Measurements from ENCODE around the gene SPOCK1.
"Not testable (repeated sequence)": the region's sequence is repeated elsewhere in the genome, so short reads cannot be mapped to it uniquely, and the experiment has no call there.

Gene SPOCK1

DNA sequence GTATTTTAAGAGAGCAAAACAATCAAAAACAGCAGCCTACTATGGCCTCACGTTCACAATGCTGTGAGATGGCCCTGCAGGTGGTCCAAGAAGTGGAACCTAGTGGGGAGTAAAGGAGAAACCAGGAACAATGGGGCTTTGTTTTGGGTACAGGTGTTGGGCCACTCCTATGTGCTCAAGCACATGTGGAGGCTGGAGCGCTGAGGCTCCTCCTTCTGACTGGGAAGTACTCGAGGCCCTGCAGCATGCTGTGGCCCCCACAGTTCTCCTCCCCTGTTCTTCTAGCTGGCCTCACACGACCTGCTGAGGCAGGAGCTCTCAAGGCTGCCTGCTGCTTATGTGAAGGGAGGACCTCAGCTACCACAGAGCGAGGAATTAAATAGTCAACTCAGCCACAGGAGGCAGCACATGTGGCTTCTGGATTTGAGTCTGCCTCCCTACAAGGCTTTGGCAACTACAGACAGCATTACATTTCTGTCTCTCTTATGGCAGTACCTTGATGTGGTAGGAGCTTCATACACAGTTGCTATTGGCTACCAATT is 482.3 kb downstream of the SPOCK1 start:
- DNase-seq: no peak

GRCh38 chr5:137015540-137016116 is 483.5 kb downstream of the SPOCK1 start:
- DNase-seq: no peak

GRCh38 chr5:137014731-137015130 is 484.4 kb downstream of the SPOCK1 start:
- no peak for DNase-seq

DNA sequence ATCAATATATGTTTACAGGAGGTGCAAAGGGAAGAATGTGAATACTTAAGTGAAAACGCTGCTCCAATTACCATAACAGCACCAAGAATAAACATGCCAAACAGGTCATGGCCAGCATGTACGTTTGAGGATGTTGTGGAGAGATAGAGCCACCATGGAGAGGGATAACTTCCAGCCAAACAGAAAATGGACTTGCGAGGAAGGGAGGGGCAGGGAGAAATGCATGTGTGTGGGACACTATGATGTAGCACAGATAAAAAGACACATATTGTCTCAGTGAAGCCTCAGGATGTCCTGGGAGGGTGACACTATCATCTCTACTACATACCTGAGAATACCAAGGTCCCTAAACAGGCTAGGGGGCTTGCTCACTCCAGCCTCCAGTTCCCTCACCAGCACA is 488.9 kb downstream of the SPOCK1 start:
- DNase-seq: no peak

- DNase-seq: no peak
Observed at GRCh38 chr5:137004279-137004678, 494.8 kb downstream of the SPOCK1 start.

GRCh38 chr5:137001026-137001569 is 498.0 kb downstream of the SPOCK1 start:
- no peak for DNase-seq

DNA sequence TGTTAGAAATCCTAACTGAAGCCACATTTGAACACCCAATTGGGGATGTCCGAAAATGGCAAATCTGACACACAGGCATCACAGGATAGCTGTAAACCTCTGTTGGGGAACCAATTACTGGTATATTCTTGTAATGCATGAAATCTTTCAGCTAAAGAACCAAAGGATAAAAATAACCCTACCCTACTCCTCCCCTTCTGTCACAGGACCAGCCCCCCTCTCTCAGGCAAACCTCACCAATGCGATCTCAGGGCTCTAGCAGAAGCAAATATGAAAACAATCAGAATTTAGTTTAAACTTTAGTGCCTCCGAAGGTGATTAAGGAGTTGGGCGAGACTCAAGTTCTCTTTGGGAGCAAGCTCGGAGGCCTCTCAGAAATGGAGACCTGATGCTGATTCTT is 499.3 kb downstream of the SPOCK1 start:
- no peak for DNase-seq

GRCh38 chr5:136998854-136999357 is 500.2 kb downstream of the SPOCK1 start:
- no peak for DNase-seq

GRCh38 chr5:136994154-136994553 is 505.0 kb downstream of the SPOCK1 start:
- DNase-seq: no peak

DNA sequence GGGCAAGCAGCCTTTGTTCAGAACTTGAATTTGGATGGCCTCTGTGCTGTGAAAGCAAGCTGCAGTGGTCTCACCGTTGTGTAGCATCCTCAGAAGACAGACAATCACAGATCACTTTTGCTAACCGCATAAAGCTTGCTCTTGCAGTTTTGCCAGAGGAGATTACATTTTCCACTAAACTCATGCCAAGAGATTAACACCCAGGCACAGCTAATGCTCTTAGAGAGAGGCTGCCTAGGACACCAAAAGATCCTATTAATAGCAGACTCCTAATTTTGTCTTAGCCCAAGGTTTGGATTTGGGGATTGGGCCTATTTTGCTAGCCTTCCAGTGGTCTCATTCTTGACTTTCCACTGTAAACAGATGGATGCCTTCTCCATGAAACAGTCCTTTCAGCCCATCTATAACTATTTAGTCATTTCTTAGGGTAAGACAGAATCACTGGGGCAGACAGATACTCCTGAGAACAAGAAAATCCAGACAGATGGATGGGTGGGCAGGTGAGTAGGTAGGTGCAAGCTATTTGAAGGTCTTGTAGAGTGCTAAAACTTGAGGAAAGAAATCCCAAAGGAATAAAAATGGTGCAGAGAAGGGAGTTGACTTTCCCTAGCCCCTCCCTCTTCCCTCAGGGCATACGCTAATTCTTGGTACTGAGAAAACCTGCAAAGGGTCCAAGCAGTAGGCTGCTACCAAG is 506.2 kb downstream of the SPOCK1 start:
- DNase-seq: no peak

DNA sequence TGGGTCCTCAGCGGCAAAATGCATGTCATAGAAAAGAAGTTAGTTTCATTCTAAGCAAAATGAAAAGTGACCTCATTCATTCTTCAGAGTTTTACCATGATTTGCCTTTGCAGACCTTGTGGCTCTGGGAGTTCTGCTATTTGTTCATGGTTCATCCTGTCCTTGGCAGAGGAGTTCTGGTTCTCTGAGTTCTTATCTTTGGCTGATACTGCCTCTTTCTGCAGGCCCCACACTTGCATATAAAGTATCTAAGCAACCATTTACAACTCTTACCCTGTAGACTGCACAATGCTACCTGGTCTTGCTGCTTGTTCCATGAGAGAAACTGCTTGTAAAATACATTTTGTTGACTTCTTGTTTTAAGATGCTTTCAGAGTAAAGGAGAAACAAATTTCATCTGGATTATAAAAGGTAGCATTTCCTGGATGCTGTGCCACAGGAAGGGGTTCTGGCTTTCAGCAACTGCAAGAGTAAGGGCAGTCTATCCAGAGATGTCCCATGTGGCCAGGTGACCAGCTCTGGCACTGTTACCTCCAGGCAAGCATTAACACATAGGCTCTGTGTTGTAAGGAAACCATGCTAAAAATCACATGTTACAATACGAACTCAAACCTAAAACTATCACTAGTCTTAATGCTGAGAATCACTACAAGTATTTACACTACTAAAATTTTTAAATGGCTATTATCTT is 513.2 kb downstream of the SPOCK1 start:
- DNase-seq: no peak

DNA sequence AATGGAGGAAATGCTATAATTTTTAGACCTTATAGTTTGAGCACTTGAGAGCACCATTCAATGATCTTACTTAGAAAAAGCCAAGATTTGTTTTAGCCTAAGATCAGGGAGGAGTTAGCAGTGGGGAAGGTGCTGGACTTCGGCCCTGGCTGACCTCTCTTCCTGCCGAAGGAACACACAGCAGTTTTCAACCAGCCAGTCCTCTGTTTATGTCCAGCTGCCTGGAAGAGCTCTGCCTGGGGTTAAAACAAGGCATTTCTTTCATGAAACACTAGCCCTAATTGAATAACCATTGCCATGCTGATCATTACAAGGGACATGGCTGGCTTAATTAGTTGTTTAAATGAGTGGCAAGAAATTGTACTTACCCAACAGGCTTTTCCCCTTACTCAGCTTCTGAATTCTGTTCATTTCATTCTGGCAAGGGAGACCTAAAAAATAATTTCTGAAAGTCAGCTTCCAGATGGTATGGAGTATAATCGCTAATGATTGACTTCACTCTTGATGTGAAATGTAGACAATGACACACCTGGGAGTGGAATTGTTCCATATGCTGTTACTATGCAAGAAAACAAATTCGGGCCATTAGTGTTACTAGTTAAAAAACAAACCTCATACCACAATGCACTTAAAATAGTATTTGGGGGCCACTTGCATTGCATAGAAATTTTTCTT is 514.2 kb downstream of the SPOCK1 start:
- no peak for DNase-seq

DNA sequence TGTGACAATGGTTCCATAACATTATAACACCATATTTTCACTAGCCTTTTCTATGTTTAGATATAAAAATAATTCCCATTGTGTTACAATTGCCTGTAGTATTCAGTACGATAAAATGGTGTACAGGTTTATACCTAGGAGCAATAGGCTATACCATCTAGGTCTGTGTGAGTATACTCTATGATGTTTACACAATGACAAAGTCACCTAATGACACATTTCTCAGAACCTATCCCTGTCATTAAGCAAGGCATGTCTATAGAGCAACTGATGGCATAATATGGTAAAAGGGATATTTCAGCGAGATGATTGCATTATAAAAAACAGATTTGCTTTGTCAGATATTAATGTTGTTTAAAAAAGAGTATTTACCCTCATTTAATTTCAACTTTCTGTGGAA is 517.2 kb downstream of the SPOCK1 start:
- no peak for DNase-seq

- DNase-seq: no peak
Observed at GRCh38 chr5:136979131-136979530, 520.0 kb downstream of the SPOCK1 start.

- DNase-seq: no peak
Observed at GRCh38 chr5:136963504-136963903, 535.6 kb downstream of the SPOCK1 start.

GRCh38 chr5:136957428-136957827 is 541.7 kb downstream of the SPOCK1 start:
- no peak for DNase-seq

- DNase-seq: not testable (repeated sequence)
Observed at GRCh38 chr5:136954142-136954541, 545.0 kb downstream of the SPOCK1 start.

DNA sequence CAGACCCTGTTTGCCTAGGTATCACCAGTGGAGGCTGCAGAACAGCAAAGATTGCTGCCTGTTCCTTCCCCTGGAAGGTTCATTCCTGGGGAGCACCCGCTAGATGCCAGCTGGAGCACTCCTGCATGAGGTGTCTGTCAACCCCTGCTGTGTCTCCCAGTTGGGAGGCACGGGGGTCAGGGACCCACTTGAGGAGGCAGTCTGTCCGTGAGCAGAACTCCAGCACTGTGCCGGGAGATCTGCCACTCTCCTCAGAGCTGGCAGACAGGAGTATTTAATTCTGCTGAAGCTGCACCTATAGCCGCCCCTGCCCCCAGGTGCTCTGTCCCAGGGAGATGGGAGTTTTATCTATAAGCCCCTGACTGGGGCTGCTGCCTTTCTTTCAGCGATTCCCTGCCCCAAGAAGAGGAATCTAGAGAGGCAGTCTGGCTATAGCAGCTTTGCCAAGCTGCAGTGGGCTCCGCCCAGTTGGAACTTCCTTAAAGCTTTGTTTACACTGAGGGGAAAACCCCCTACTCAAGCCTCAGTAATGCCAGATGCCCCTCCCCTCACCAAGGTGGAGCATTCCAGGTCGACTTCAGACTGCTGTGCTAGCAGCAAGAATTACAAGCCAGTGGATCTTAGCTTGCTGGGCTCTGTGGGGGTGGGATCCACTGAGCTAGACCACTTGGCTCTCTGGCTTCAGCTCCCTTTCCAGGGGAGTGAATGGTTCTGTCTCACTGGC is 545.6 kb downstream of the SPOCK1 start:
- not testable (repeated sequence) for DNase-seq

DNA sequence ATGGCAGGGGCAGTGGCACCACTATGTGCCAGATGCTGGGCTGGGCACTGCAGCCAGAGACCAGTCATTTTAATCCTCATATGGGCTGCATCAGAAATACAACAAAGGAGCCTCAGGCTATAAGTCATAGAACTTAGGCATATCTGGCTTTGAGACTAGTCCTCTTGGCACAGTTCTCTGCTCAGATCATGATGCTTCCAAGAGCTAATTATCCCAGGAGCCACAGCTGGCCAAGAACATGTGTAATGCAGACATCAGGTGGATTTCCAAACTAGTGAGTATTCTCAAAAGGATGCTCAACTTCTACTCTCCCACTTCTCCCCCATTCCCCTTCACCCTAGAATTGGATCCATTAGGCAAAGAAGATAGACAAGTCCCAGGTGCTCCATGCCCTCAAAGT is 571.6 kb downstream of the SPOCK1 start:
- no peak for DNase-seq

- no peak for DNase-seq
Observed at GRCh38 chr5:136926073-136926472, 573.1 kb downstream of the SPOCK1 start.
